Measurements from ENCODE around the gene PCDHGC3.

The PCDHGC3 gene

DNA sequence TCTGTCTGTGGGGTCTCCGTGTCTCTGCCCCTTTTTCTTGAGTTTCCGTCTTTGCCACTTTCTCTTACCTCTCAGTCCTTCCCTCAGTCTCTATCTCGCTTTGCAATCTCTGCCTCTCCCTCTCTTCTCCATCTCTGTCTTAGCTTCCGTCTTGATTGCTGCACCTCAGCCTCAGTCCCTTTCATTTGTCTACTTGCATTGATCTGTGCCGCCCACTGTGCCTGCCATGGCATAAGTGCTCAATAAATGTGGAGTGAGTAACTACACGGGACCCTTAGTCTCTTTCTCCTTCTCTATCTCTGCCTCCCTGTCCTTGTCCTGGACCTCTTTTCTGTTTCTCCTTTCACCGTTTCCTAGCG, 19.7 kb downstream of the PCDHGC3 start:
- no peak for DNase-seq (ENCODE audit: low read depth)
- no peak for TF ChIP-seq CTCF (IDR thresholded peaks at IDR 0.05; ENCODE audit: control insufficient read depth, extremely low read depth, insufficient read depth)
- no peak overlapping the region for H3K4me3 ChIP-seq (ENCODE audit: low read depth, low read length)

- no peak overlapping the region for H3K4me3 ChIP-seq (ENCODE audit: low read depth, low read length)
- TF ChIP-seq CTCF (IDR thresholded peaks at IDR 0.05; ENCODE audit: control insufficient read depth, extremely low read depth, insufficient read depth), result no peak
- DNase-seq (ENCODE audit: low read depth), result no peak
Observed at GRCh38 chr5:141496038-141496437, 20.3 kb downstream of the PCDHGC3 start.

DNA sequence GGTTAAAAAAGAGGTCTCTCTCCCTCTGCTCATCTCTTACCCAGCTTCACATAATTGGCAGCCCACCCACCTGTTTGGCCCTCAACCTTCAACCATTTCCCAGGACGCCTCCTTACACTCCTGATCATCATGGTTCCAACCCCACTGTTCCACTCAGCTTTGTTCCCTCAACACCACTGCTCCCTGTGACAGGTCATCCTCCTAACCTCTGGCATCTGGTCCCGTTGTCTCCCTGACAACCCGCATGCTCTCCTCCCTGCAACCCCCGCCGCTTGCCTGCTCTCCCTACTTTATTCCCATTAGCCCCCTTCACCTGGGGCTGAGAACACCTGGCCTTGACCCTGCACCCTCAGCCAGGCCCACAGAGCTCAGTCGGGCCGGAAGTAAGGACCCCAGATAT, 26.0 kb downstream of the PCDHGC3 start:
- no peak for TF ChIP-seq CTCF (IDR thresholded peaks at IDR 0.05; ENCODE audit: control insufficient read depth, extremely low read depth, insufficient read depth)
- H3K4me3 ChIP-seq (ENCODE audit: low read depth, low read length), result no peak overlapping the region
- DNase-seq (ENCODE audit: low read depth), result no peak

- H3K4me3 ChIP-seq (ENCODE audit: low read depth, low read length), result no peak overlapping the region
- no peak for DNase-seq (ENCODE audit: low read depth)
- TF ChIP-seq CTCF (IDR thresholded peaks at IDR 0.05; ENCODE audit: control insufficient read depth, extremely low read depth, insufficient read depth), result no peak
Observed at GRCh38 chr5:141503681-141504080, 27.9 kb downstream of the PCDHGC3 start.

- no peak overlapping the region for H3K4me3 ChIP-seq (ENCODE audit: low read depth, low read length)
- DNase-seq (ENCODE audit: low read depth), result no peak
- TF ChIP-seq CTCF (IDR thresholded peaks at IDR 0.05; ENCODE audit: control insufficient read depth, extremely low read depth, insufficient read depth), result no peak
Observed at GRCh38 chr5:141504216-141504615, 28.4 kb downstream of the PCDHGC3 start.

DNA sequence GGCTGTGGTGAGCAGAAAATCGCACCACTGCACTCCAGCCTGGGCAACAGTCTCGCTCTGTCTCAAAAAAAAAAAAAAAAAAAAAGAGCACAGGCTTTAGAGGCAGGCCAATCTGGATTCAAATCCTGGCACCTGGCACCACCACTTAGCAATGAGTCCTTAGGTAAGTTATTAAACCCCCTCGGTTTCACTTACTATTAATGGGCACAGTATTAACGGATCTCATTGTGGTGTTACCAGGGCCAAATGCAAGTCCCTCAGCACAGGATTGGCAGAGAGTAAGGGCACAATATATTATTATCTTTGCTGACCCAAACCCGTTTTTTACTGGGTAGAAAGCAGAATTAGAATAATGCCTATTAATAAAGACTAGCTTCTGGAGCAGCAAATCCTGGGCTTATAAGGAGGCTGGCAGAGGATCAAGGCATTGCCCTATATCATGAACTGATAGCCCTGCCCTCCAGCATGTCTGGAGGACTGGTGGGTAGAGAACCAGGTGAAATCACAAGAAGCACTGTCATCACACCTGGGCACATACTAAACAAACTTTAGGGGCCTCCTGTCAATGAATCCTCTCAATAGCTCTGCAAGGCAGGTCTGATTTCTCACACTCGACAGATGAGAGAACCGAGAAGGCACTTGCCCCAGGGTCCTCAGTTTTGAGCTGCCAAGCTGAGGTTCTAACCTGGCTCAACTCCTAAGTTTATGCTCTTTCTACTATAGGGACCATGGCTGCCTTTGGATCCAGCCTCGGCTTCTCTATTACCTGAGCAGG, 30.8 kb downstream of the PCDHGC3 start:
- no peak for DNase-seq (ENCODE audit: low read depth)
- TF ChIP-seq CTCF (IDR thresholded peaks at IDR 0.05; ENCODE audit: control insufficient read depth, extremely low read depth, insufficient read depth), result no peak
- no peak overlapping the region for H3K4me3 ChIP-seq (ENCODE audit: low read depth, low read length)
